SK-N-SH (cell line): ENCODE results near the gene WBP2. TPM values are rescaled to one million over a fixed set of nuclear protein-coding genes. Genes with fewer than 3 reads are reported as not detected.
"Not testable (repeated sequence)": the region's sequence is repeated elsewhere in the genome, so short reads cannot be mapped to it uniquely, and the experiment has no call there.

Experiments used
- CTCF ChIA-PET: fragments of 300-600, 350-600 bp; formaldehyde crosslinking; extraction: SDS; loops from one replicate; lab custom pipeline; 2021; lab: Yijun Ruan, JAX
- POLR2A ChIA-PET: fragments of 350-600 bp; sonication (Branson Sonifier 250); formaldehyde crosslinking; extraction: SDS; loops from one replicate; lab custom pipeline; 2020; ENCODE audit warnings: antibody characterized with exemption, inconsistent platforms; lab: Yijun Ruan, JAX
- DNase-seq: peaks from one replicate; pipeline ENCODE4 v3.0.0; 2012
- H2AFZ ChIP-seq: fragments of 200-600 bp; sonication (generic); 2 replicates; pipeline ENCODE4 v1.8.1; 2016; ENCODE audit warnings: antibody characterized with exemption, mild to moderate bottlenecking, low read depth
- H3F3A ChIP-seq: fragments of 200-600 bp; sonication (generic); replicated peaks from 2 replicates; pipeline ENCODE3; 2016; ENCODE audit warnings: antibody characterized with exemption, mild to moderate bottlenecking; ENCODE audit not compliant: insufficient read depth
- H3K27ac ChIP-seq, 2 experiments: fragments of 200-500 bp in 1 of 2; fragments of 200-600 bp in 1 of 2; sonication (Bioruptor generic) in 1 of 2; sonication (generic), shearing (Covaris generic) in 1 of 2; 2 replicates each; pipeline versions ENCODE4 v1.5.1 to v1.6.1; 2014 to 2016; ENCODE audit warnings: low read depth in 2 of 2, inconsistent platforms in 1 of 2, low read length in 1 of 2, mild to moderate bottlenecking in 1 of 2, mixed read lengths in 1 of 2
- H3K27me3 ChIP-seq: fragments of 200-600 bp; sonication (generic), shearing (Covaris generic); 2 replicates; pipeline ENCODE4 v1.6.1; 2016; ENCODE audit warnings: mixed run types; ENCODE audit not compliant: insufficient read depth
- H3K36me3 ChIP-seq, 2 experiments: fragments of 200-500 bp in 1 of 2; fragments of 200-600 bp in 1 of 2; sonication (Bioruptor generic) in 1 of 2; sonication (generic) in 1 of 2; replicated peaks in 1 of 2; 2 replicates each; pipeline versions ENCODE3 to v1.5.1; 2014 to 2016; ENCODE audit warnings: low read length in 1 of 2, mild to moderate bottlenecking in 1 of 2; ENCODE audit not compliant: insufficient read depth in 2 of 2, control insufficient read depth in 1 of 2
- H3K4me1 ChIP-seq, 2 experiments: fragments of 200-500 bp in 1 of 2; fragments of 200-600 bp in 1 of 2; sonication (Bioruptor generic) in 1 of 2; sonication (generic), shearing (Covaris generic) in 1 of 2; 2 replicates each; pipeline versions ENCODE4 v1.5.1 to v1.6.1; 2014 to 2016; ENCODE audit warnings: low read depth in 1 of 2, low read length in 1 of 2, mixed run types in 1 of 2; ENCODE audit not compliant: insufficient read depth in 2 of 2, control insufficient read depth in 1 of 2
- H3K4me2 ChIP-seq: fragments of 200-600 bp; sonication (generic), shearing (Covaris generic); 2 replicates; pipeline ENCODE4 v1.6.1; 2017; ENCODE audit warnings: mixed run types
- H3K4me3 ChIP-seq, 2 experiments: fragments of 200-500 bp in 1 of 2; fragments of 200-600 bp in 1 of 2; sonication (Bioruptor generic) in 1 of 2; sonication (generic), shearing (Covaris generic) in 1 of 2; 2 replicates each; pipeline versions ENCODE4 v1.5.1 to v1.8.1; 2014 to 2016; ENCODE audit warnings: low read depth in 2 of 2, inconsistent platforms in 1 of 2, low read length in 1 of 2, mild to moderate bottlenecking in 1 of 2, mixed read lengths in 1 of 2, moderate library complexity in 1 of 2
- H3K79me2 ChIP-seq: fragments of 200-600 bp; sonication (generic); 2 replicates; pipeline ENCODE4 v1.8.1; 2017; ENCODE audit warnings: mild to moderate bottlenecking; ENCODE audit not compliant: insufficient read depth
- H3K9ac ChIP-seq: fragments of 200-600 bp; sonication (generic); 2 replicates; pipeline ENCODE4 v1.6.1; 2017; ENCODE audit warnings: mixed run types
- H3K9me2 ChIP-seq: fragments of 200-600 bp; sonication (generic); 2 replicates; pipeline ENCODE4 v1.6.1; 2017; ENCODE audit warnings: mixed run types
- H3K9me3 ChIP-seq: fragments of 200-600 bp; sonication (generic); 2 replicates; pipeline ENCODE4 v1.6.1; 2017; ENCODE audit warnings: mixed run types, mild to moderate bottlenecking, moderate library complexity
- H4K20me1 ChIP-seq: fragments of 200-600 bp; sonication (generic); 2 replicates; pipeline ENCODE4 v1.6.1; 2017; ENCODE audit warnings: mild to moderate bottlenecking, mixed run types; ENCODE audit not compliant: insufficient read depth
- CHD2 ChIP-seq: fragments of 150-350 bp; IDR thresholded peaks from 2 replicates; pipeline ENCODE4 v1.6.1; 2018; ENCODE audit warnings: low read length; ENCODE audit not compliant: partially characterized antibody
- ELF1 ChIP-seq: IDR thresholded peaks from 2 replicates; pipeline ENCODE4 v1.4.0; 2012
- EP300 ChIP-seq, 2 experiments: IDR thresholded peaks; 2 replicates each; pipeline versions ENCODE4 v1.4.0 to v1.6.1; 2012; ENCODE audit warnings: borderline replicate concordance in 1 of 2, low read depth in 1 of 2, low read length in 1 of 2
- EZH2phosphoT487 ChIP-seq: fragments of 200-600 bp; sonication (generic); IDR thresholded peaks from 2 replicates; pipeline ENCODE4 v1.6.1; 2017; ENCODE audit warnings: low read depth, mixed run types, mild to moderate bottlenecking, antibody characterized with exemption, moderate library complexity, borderline replicate concordance
- FOXM1 ChIP-seq: IDR thresholded peaks from 2 replicates; pipeline ENCODE4 v1.4.0; 2012; ENCODE audit warnings: low read depth, mild to moderate bottlenecking
- GATA2 ChIP-seq: sonication (generic); formaldehyde crosslinking; IDR thresholded peaks from 2 replicates; pipeline ENCODE4 v1.5.0; 2020; ENCODE audit warnings: mild to moderate bottlenecking, missing genetic modification reagents
- MEF2A ChIP-seq: IDR thresholded peaks from 2 replicates; pipeline ENCODE4 v1.4.0; 2012; ENCODE audit warnings: low read depth, borderline replicate concordance
- NFIC ChIP-seq: IDR thresholded peaks from 2 replicates; pipeline ENCODE4 v1.4.0; 2012; ENCODE audit warnings: borderline replicate concordance
- POLR2AphosphoS5 ChIP-seq: IDR thresholded peaks from 2 replicates; pipeline ENCODE4 v1.6.1; 2012; ENCODE audit warnings: low read depth, low read length
- RFX5 ChIP-seq: IDR thresholded peaks from 2 replicates; pipeline ENCODE4 v1.6.1; 2012; ENCODE audit warnings: mild to moderate bottlenecking, improper control_type of control experiment, low read length
- RXRA ChIP-seq: IDR thresholded peaks from 2 replicates; pipeline ENCODE4 v1.4.0; 2012; ENCODE audit warnings: low read depth, mild to moderate bottlenecking, borderline replicate concordance
- SIN3A ChIP-seq: IDR thresholded peaks from 2 replicates; pipeline ENCODE4 v1.6.1; 2012; ENCODE audit warnings: low read depth, mild to moderate bottlenecking, low read length, moderate library complexity, borderline replicate concordance
- TAF1 ChIP-seq: IDR thresholded peaks from 2 replicates; pipeline ENCODE4 v1.6.1; 2012; ENCODE audit warnings: low read depth, mild to moderate bottlenecking, low read length, moderate library complexity, borderline replicate concordance
- TCF12 ChIP-seq: IDR thresholded peaks from 2 replicates; pipeline ENCODE4 v1.4.0; 2012
- TEAD4 ChIP-seq: IDR thresholded peaks from 2 replicates; pipeline ENCODE4 v1.4.0; 2012; ENCODE audit warnings: mild to moderate bottlenecking, borderline replicate concordance; ENCODE audit not compliant: insufficient read depth
- YY1 ChIP-seq: IDR thresholded peaks from 2 replicates; pipeline ENCODE4 v1.4.0; 2012; ENCODE audit warnings: low read depth, mild to moderate bottlenecking
- WGBS: methylation state at CpG from one replicate; pipeline ENCODE4 v1.1.6; 2017; ENCODE audit warnings: low lambda C conversion rate; 5-methylcytosine and 5-hydroxymethylcytosine counted together
- polyA plus RNA-seq, 3 experiments: library from polyadenylated mRNA; depleted of rRNA; stranded (reverse); fragments of >200 nt; gene quantifications; 2 replicates each; pipeline ENCODE4 v1.2.3, GENCODE V29; 2012
- TF ChIP-seq, protein P1 (sequence below): IDR thresholded peaks from 2 replicates; pipeline ENCODE4; 2012
- TF ChIP-seq, protein P2 (sequence below): fragments of 150-350 bp; IDR thresholded peaks from 2 replicates; pipeline ENCODE4 v1.6.1; 2017; ENCODE audit warnings: antibody characterized with exemption, low read length, low read depth, borderline replicate concordance
- TF ChIP-seq, protein P3 (sequence below): IDR thresholded peaks from 2 replicates; pipeline ENCODE4 v1.4.0; 2012; ENCODE audit warnings: low read depth, borderline replicate concordance
- TF ChIP-seq, protein P4 (sequence below): IDR thresholded peaks from 2 replicates; pipeline ENCODE4 v1.6.1; 2012; ENCODE audit warnings: mild to moderate bottlenecking, low read depth, low read length, moderate library complexity

WBP2 gene
- polyA plus RNA-seq, 1 of the 3 experiments (the other 2 are of a cell fraction): 55.8 TPM

GRCh38 chr17:75864887-75865286 is 9.8 kb upstream of the WBP2 start:
- H4K20me1 ChIP-seq, POLR2A ChIA-PET, H3K9me3 ChIP-seq, H3F3A ChIP-seq, H3K9me2 ChIP-seq, H3K36me3 ChIP-seq, DNase-seq, H3K4me3 ChIP-seq, H3K79me2 ChIP-seq, H3K9ac ChIP-seq, H3K4me1 ChIP-seq, H3K27ac ChIP-seq, H3K4me2 ChIP-seq, H3K27me3 ChIP-seq: not testable (repeated sequence)
- 91% methylated on average over 4 of the region's 4 CpGs for WGBS
- CTCF ChIA-PET: interaction anchor here (0.8 to 1.1 kb wide), 5 partner anchors 11 to 111 kb away, joined by 3 to 4 read pairs (median 4); partner anchors contain the start of gene GALK1
- H2AFZ ChIP-seq: peak overlapping the region; percentile 14; the same call in 1 of the 2 replicates

- no peak overlapping the region for H3K27ac ChIP-seq
- no peaks in the 10 kb centered on the region; a peak in 1 of 4 replicates for H3K4me1 ChIP-seq
- 90% methylated on average over 8 of the region's 8 CpGs for WGBS
- H3K4me2 ChIP-seq: no peak overlapping the region
- H3K9me3 ChIP-seq: no peaks in the 10 kb centered on the region
- no peaks in the 10 kb centered on the region for H4K20me1 ChIP-seq
- H3K27me3 ChIP-seq: no peaks in the 10 kb centered on the region
- no peaks in the 10 kb centered on the region for H3K36me3 ChIP-seq
- no peak overlapping the region for H3K4me3 ChIP-seq
- H3K9ac ChIP-seq: no peak overlapping the region
- H3K79me2 ChIP-seq: no peaks in the 10 kb centered on the region
- H2AFZ ChIP-seq: peak overlapping the region; percentile 14; the same call in 1 of the 2 replicates
- peak; percentile 35 for DNase-seq
- ChIA-PET POLR2A (no interaction called here), CTCF (interaction anchor here (0.8 to 1.1 kb wide), 5 partner anchors 11 to 111 kb away, joined by 3 to 4 read pairs (median 4); partner anchors contain the start of gene GALK1)
- H3F3A ChIP-seq: peaks cover 6% of the 10 kb centered on the region
- TF ChIP-seq SIN3A (no peak), YY1 (no peak), TEAD4 (no peak), RXRA (no peak), NFIC (no peak), ELF1 (no peak), MEF2A (no peak), GATA2 (CRISPR knock-in tag) (no peak), FOXM1 (no peak), RFX5 (no peak), EP300 (IDR thresholded peaks at IDR 0.05; ENCODE audit: borderline replicate concordance in 1 of 2, low read depth in 1 of 2, low read length in 1 of 2) (no peak), EZH2phosphoT487 (no peak), CHD2 (no peak), TAF1 (no peak), POLR2AphosphoS5 (no peak), TCF12 (no peak)
- TF ChIP-seq, protein P1, sequence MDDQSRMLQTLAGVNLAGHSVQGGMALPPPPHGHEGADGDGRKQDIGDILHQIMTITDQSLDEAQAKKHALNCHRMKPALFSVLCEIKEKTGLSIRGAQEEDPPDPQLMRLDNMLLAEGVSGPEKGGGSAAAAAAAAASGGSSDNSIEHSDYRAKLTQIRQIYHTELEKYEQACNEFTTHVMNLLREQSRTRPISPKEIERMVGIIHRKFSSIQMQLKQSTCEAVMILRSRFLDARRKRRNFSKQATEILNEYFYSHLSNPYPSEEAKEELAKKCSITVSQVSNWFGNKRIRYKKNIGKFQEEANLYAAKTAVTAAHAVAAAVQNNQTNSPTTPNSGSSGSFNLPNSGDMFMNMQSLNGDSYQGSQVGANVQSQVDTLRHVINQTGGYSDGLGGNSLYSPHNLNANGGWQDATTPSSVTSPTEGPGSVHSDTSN: no peak
- TF ChIP-seq, protein P2, sequence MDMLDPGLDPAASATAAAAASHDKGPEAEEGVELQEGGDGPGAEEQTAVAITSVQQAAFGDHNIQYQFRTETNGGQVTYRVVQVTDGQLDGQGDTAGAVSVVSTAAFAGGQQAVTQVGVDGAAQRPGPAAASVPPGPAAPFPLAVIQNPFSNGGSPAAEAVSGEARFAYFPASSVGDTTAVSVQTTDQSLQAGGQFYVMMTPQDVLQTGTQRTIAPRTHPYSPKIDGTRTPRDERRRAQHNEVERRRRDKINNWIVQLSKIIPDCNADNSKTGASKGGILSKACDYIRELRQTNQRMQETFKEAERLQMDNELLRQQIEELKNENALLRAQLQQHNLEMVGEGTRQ: no peak
- TF ChIP-seq, protein P3, sequence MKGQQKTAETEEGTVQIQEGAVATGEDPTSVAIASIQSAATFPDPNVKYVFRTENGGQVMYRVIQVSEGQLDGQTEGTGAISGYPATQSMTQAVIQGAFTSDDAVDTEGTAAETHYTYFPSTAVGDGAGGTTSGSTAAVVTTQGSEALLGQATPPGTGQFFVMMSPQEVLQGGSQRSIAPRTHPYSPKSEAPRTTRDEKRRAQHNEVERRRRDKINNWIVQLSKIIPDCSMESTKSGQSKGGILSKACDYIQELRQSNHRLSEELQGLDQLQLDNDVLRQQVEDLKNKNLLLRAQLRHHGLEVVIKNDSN: no peak
- TF ChIP-seq, protein P4, sequence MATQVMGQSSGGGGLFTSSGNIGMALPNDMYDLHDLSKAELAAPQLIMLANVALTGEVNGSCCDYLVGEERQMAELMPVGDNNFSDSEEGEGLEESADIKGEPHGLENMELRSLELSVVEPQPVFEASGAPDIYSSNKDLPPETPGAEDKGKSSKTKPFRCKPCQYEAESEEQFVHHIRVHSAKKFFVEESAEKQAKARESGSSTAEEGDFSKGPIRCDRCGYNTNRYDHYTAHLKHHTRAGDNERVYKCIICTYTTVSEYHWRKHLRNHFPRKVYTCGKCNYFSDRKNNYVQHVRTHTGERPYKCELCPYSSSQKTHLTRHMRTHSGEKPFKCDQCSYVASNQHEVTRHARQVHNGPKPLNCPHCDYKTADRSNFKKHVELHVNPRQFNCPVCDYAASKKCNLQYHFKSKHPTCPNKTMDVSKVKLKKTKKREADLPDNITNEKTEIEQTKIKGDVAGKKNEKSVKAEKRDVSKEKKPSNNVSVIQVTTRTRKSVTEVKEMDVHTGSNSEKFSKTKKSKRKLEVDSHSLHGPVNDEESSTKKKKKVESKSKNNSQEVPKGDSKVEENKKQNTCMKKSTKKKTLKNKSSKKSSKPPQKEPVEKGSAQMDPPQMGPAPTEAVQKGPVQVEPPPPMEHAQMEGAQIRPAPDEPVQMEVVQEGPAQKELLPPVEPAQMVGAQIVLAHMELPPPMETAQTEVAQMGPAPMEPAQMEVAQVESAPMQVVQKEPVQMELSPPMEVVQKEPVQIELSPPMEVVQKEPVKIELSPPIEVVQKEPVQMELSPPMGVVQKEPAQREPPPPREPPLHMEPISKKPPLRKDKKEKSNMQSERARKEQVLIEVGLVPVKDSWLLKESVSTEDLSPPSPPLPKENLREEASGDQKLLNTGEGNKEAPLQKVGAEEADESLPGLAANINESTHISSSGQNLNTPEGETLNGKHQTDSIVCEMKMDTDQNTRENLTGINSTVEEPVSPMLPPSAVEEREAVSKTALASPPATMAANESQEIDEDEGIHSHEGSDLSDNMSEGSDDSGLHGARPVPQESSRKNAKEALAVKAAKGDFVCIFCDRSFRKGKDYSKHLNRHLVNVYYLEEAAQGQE: no peak
- H3K9me2 ChIP-seq: no peaks in the 10 kb centered on the region
Observed at GRCh38 chr17:75864448-75864871, 9.3 kb upstream of the WBP2 start.
